NCI-H69 (cell line): ENCODE results near the gene PDPK1.
"Not testable (repeated sequence)": the region's sequence is repeated elsewhere in the genome, so short reads cannot be mapped to it uniquely, and the experiment has no call there.

ENCODE experiments used
- DNase-seq: peaks from one replicate; lab custom pipeline; 2025; lab: John Stamatoyannopoulos, UW

The PDPK1 gene

GRCh38 chr16:2587891-2588565, 50.2 kb downstream of the PDPK1 start:
- no peak for DNase-seq

DNA sequence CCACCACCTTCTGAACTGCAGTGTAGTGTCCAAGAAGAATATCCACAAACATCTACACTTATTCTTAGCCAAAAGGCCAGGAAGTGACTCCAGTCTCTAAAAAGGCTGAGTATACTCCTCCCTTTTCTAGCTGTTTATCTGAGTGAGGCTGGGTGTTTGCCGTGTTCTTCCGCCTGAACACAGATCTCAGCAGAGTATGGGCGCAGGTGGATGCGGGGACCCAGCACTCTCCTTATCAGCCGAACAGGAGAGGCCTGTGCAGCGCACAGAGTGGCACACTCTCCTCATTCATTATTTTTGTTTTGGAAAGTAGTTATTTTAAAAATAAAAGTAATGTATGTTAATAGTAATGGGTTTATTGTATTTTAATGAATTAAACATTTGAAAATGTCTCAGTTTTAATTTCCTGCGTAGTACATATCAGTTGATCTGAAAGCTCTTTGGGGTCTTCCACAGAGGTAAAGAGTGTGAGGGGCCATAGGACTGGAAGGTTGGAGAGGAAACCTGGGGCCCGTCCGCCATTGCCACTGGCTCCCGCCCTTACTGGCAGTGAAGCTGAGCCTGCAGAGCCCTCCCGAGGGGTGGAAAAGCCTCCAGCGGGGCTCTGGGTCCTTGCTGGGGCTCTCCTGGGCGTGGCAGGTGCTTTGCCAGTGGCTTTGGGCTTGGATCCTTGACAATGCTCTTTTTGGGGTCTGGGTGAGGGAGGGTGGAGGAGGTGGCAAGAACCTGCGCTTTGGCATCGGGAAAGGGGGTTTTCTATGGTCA, 53.8 kb downstream of the PDPK1 start:
- no peak for DNase-seq

- no peak for DNase-seq
Measured at GRCh38 chr16:2592786-2593185, 55.0 kb downstream of the PDPK1 start.

DNA sequence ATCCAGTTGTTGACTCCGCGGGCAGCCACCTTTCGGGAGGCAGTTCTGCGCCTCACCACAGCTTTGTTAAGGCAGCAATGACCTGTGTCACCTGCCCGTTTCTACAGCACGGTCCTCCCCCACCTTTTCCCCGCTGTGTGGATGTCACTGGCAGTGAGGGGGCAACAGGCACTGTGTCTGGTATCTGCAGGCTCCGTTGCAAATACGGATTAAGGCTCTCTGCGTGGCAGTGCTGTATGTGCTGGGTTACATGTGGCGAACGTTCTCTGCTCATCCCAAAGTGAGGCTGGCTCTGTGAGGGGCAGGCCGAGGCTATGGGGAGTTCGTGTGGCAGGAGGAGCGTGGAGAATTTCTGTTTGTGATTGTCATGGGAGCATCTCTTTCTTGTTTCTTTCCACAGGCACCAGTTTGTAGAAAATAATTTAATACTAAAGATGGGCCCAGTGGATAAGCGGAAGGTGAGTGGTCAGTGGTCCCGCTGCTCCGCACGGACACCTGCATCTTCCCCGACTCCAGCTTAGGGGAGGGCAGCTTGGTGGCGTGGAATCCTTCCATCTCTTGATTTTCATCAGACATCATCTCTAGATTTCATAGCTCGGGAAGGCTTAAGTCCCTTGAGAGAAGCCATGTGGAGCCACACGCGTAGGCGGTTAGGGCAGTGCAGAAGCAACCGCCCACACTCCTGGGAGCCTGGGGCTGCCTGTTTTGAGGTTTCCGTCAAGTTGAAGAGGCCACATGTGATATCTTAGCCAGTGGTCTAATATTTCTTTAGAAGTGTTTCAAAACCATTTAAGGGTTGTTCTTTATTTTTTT, 57.8 kb downstream of the PDPK1 start:
- DNase-seq = no peak

DNA sequence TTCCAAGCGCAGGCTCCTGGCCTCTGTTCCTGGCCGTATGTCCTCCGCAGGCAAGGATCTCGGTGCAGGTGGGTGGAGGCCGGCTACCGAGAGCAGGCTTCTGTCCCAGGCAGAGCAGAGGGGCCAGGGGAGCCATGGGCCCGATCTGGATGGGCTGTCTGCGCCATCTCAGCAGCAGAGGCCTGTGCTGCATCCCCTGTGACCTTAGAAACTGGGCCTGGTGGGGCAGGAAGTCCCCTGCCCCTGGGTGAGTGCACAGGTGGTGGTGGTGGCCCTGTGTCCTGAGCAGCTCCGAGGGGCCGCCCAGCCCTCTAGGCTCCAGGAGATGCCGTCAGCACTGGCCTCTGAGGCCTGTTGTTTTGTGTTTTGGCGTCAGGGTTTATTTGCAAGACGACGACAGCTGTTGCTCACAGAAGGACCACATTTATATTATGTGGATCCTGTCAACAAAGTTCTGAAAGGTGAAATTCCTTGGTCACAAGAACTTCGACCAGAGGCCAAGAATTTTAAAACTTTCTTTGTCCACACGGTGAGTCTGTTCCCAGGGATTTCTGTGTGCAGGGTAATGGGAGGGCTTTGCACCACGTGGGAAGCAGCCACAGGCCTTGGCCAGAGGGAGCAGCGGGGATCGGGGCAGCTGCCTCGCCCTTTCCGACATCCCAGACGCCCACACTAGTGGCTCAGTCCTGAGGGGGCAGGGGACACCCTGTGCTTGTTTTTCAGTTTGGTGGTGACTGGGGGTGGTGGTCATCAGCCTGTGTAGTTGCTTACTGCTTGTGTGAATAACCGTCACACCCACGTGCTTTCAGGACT, 59.1 kb downstream of the PDPK1 start:
- no peak for DNase-seq

DNA sequence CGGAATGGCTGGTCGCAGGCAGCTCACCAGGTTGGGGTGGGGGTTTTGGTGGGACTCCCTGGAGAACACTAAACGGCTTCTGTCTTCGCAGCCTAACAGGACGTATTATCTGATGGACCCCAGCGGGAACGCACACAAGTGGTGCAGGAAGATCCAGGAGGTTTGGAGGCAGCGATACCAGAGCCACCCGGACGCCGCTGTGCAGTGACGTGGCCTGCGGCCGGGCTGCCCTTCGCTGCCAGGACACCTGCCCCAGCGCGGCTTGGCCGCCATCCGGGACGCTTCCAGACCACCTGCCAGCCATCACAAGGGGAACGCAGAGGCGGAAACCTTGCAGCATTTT, 59.7 kb downstream of the PDPK1 start:
- no peak for DNase-seq

DNA sequence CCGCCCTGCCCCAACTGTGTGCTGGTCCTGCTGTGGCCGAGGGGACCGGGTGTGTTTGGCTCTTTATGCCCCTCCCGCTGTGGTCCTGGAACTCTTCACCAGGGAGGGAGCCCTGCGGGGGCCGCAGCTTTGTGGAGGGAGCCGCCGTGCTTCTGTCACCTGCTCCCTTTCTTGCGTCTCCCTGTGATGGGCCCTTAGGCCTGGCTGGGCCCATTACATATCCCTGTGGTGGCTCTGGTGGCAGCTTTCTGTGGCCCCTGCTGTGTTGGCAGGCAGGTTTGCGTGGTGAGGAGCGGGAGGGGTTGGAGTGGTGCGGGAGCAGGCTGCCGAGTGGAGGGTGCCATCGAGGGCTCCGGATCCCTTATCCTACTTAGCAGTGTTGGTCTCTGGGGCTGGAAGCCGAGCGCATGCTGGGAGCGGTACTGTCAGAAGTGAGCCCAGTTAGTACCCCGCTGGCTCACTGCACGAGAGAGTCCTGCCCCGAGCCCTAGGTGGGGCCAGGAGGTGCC, 60.4 kb downstream of the PDPK1 start:
- no peak for DNase-seq

GRCh38 chr16:2598723-2599122, 60.9 kb downstream of the PDPK1 start:
- DNase-seq = no peak

GRCh38 chr16:2599165-2599564, 61.3 kb downstream of the PDPK1 start:
- not testable (repeated sequence) for DNase-seq

GRCh38 chr16:2599785-2600184, 62.0 kb downstream of the PDPK1 start:
- not testable (repeated sequence) for DNase-seq

DNA sequence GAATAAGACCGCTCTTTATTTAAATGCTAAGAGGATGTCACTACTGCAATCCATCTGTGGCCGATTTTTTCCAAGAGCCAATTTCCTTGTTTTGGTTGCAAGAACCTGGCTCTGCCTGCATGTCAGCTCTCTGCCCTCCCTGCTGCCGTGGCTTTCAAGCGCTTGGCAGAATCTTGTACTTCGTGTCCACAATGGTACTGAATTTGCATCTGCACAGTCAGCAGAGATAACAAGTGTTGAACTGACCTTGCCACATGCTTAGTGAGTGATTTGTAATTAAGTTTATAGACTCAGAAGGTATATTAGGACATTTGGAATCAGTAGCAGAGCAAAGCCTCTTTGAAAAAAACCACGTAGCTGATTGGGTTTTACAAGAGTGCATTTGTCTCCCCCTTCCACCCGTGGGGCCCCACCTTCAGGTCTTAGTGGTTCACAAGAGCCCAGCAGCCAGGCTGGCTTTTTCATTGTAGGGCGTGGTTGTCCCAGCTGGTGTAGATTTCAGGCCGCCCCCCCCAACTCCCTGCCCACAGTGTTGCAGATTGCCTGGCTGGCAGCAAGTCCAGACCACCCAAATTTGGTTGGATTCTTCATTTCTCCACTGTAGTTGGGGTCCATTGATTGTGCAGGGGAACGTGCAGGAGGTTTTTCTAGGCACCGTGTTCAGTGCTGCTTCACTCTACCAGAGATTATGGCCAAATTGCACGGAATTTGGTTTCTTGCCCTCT, 63.6 kb downstream of the PDPK1 start:
- not testable (repeated sequence) for DNase-seq

DNA sequence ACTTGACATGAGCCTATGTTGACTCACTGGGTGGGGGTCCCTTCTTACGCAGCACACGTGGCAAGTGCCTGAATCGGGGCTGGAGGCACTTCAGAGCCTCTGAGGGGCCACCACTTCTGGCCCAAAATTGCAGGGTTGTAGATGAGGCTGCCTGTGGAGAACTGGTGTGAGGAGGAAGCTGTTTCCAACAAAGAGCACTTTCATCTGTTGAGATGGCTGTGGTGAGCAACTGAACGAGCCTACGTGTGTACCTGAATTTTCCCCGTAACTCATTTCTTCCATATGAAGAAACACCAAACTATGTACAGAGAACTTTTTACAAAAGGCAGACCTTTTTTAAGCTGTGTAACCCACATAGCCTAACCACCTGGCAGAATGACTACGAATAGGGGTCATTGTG, 64.4 kb downstream of the PDPK1 start:
- not testable (repeated sequence) for DNase-seq

DNA sequence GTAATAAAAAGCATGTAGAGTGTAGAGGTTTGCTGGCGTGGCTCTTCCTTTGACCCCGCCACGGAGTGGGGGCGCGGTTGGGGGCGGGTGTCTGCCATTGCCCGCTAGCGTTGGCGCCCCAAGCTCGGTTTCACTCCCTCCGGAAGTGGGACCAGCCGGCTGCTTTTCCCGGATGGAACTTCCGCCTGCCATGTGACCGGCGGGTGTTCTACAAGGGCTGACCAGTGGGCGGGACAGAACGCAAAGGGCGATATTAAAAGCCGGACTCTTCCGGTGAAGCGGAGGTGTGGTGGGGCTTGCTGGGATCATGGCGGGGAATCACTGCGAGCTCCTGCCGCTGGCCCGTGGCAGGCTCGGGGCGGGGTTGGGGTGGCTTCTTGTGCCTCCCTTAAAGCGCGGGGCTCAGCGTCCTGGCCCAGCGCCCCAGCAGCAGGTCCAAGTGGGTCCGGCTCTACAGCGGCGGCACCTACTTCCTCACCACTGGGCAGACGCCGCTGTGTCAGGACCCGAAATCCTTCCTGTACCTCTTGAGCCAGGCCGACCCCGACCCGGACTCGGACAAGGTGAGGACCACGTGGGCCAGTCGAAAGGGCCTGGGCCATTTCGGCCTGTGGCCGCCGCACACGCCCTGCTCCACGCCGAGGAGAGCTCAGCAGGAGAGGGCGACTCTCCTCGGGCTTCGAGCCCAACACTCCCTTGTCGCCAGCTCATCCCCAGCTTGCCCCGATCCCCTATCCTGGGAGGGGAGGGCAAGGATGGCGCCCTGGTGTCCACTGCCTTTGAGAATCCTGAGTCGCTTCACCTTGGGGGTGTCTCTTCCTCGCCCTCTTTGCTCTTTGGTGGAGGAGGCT, 65.6 kb downstream of the PDPK1 start:
- peak; percentile 99 for DNase-seq

DNA sequence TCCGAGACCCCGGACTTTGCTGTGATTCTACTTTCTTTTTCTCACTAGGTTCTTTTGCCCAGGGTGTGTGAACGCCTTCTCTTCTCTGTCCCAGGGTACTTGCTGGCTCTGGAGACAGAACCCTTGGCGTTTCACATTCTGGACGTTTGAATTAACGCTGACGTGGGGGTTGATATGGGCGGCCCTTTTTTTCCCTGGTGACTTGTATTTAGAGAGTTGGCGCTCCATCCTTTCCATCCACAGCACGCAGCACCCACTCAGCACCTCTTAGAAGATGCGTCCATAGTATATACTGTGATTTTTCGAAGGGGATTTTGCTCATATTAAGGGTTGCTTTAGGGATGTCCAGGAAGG, 66.2 kb downstream of the PDPK1 start:
- not testable (repeated sequence) for DNase-seq

DNA sequence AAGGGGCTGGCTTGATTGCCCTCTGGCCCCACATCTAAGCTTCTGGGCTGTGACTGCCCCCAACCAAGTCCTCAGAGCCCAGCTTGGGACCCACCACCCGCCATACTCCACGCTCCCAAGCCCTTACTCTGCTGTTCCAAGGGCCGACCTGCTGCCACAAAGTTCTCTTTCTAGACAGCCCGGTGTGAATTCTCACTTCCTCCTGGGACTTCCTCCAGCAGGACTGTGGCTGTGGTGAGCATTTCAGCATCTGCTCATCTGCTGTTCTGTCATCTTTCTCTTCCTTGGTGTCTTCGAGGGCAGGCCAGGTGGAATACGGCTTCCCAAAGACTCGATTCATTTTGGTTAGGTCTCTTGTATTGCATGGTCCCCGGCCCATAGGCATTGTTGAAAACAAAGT, 69.0 kb downstream of the PDPK1 start:
- DNase-seq = not testable (repeated sequence)

DNA sequence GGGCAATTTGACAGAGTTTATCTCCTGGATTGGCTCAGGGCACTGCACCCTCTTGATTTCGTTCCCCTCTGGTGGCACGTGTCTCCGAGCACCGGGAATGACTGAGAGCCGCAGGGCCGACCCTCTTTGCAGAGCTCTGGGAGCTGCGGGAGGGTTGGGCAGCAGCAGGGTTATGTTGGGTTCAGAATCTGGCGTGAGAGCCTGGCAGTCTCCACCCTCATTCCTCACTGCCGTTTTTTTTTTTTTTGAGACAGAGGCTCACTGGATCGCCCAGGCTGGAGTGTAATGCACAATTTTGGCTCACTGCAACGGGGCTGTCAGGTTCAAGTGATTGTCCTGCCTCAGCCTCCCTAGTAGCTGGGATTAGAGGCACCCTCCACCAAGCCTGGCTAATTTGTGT, 71.5 kb downstream of the PDPK1 start:
- DNase-seq = not testable (repeated sequence)

- DNase-seq = no peak
Measured at GRCh38 chr16:2609827-2610470, 72.1 kb downstream of the PDPK1 start.

DNA sequence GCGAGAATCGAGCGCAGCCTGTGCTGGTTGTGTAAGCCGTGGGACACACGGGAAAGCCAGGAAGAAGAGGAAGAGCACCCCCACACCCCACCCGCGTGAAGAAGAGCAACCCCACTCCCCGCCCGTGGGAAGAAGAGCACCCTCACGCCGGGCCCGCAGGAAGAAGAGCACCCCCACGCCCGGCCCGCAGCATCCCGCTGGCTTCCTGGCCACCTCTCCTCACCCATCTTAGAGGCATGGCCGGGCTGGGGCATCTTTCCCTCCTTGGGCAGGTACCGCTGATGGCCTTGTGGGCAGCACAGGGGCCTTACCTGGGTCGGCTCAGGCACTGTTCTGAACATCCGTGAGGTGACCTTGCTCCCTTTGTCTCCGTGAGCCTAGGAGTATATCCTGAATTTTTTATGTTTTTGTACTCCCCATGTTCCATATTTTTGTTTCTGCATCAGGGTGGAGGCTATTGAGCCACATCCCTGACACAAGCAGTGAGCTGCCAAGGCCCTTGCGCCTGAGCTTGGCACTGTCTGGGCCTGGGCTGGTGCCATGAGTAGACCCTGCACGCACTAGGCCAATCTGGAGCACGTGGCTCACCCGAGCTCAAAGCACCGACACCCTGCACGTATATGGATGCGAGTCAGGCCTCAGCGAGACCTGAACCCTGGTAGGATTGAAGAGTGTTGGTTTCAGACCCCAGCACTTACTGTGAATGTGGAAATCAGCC, 73.1 kb downstream of the PDPK1 start:
- DNase-seq = no peak

- no peak for DNase-seq
Measured at GRCh38 chr16:2611499-2611862, 73.7 kb downstream of the PDPK1 start.
